Ishikawa (cell line): Measurements from ENCODE around the gene NDUFA5.

Experiments used
- MAX ChIP-seq: IDR thresholded peaks from 2 replicates; pipeline ENCODE4 v1.6.1; 2012
- NFIC ChIP-seq: IDR thresholded peaks from 2 replicates; pipeline ENCODE4 v1.6.1; 2012
- TAF1 ChIP-seq: IDR thresholded peaks from 2 replicates; pipeline ENCODE4 v1.6.1; 2012; ENCODE audit warnings: low read depth, mild to moderate bottlenecking

GRCh38 chr7:123604739-123605138, 47.1 kb upstream of the NDUFA5 start:
- no peak for TF ChIP-seq TAF1
- TF ChIP-seq NFIC: no peak
- no peak for TF ChIP-seq MAX
